ENCODE results near the gene TMA7. TPM values are rescaled to one million over a fixed set of nuclear protein-coding genes. Genes with fewer than 3 reads are reported as not detected.

TMA7 gene
- total and polyA plus RNA-seq, 2 donors (not counting 3 experiments of a cell fraction or from before 2014, with no cell fraction given), result 137 to 306 TPM

DNA sequence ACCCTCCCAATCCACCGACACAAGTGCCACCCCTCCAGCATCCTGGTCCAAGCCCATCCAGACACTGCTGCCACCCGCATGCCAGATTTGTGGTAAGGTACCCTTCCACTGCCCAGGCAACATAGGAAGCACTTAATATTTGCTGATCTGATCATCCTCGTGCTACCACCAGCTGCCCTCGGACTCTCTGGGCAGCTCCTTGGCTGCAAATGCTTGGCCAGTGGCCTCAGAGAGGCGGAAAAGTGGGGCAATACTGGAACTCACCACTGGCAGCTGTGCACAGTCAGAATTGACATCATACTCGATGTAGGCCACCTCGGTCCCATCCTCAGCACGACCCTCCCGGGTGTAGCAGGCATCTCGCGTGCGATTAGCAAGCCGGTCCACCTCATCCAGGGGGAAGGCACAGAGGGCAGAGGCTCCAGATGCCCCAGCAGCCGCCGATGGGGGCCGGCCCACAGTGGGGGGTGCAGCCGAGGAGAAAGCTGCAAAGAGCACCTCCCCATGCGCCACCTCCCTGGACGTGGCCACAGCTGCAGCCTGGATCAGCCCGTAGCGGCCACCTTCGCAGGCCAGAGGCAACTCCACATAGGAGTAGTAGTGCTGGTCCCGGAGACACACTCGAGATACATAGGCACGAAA is 16.7 kb upstream of the TMA7 start:
- Histone ChIP-seq H3K4me2 (ENCODE audit: insufficient read depth, low read length) (no peak overlapping the region), H3K79me2 (ENCODE audit: control insufficient read depth, insufficient read depth, low read length) (no peaks in the 10 kb centered on the region), H3K9me1 (replicated peaks; ENCODE audit: control insufficient read depth, extremely low read depth, insufficient read depth, low read length) (no peaks in the 10 kb centered on the region), H3K4me1 (ENCODE audit: control insufficient read depth, extremely low read depth, insufficient read depth, low read length) (peaks cover 4% of the 10 kb centered on the region), H3K4me3 (replicated peaks in 1 of 3; ENCODE audit: insufficient read depth in 1 of 3, low read depth in 1 of 3, low read length in 3 of 3) (no peak overlapping the region), H3K9ac (replicated peaks; ENCODE audit: extremely low read depth, insufficient read depth, low read length) (no peak overlapping the region), H3K27ac (ENCODE audit: insufficient read depth, low read depth, low read length) (no peak overlapping the region), H3K27me3 (ENCODE audit: control insufficient read depth in 2 of 2, insufficient read depth in 2 of 2, low read length in 2 of 2) (no peaks in the 10 kb centered on the region), H4K20me1 (replicated peaks; ENCODE audit: control insufficient read depth, extremely low read depth, insufficient read depth, low read length) (no peaks in the 10 kb centered on the region), H3K36me3 (ENCODE audit: control insufficient read depth in 2 of 2, extremely low read depth in 1 of 2, insufficient read depth in 2 of 2, low read length in 2 of 2) (peaks cover 0 to 5% of the 10 kb centered on the region in 2 experiments), H2AFZ (ENCODE audit: low read depth, low read length) (no peak overlapping the region), H3K9me3 (replicated peaks; ENCODE audit: control insufficient read depth, insufficient read depth, low read length) (no peaks in the 10 kb centered on the region)
- no peak for TF ChIP-seq JUN (IDR thresholded peaks at IDR 0.05; ENCODE audit: borderline replicate concordance, insufficient read depth, insufficient read length, low read depth)
- no peak for TF ChIP-seq EZH2 (IDR thresholded peaks at IDR 0.05; ENCODE audit: borderline replicate concordance, low read depth, low read length, severe bottlenecking)
- TF ChIP-seq, protein P1, sequence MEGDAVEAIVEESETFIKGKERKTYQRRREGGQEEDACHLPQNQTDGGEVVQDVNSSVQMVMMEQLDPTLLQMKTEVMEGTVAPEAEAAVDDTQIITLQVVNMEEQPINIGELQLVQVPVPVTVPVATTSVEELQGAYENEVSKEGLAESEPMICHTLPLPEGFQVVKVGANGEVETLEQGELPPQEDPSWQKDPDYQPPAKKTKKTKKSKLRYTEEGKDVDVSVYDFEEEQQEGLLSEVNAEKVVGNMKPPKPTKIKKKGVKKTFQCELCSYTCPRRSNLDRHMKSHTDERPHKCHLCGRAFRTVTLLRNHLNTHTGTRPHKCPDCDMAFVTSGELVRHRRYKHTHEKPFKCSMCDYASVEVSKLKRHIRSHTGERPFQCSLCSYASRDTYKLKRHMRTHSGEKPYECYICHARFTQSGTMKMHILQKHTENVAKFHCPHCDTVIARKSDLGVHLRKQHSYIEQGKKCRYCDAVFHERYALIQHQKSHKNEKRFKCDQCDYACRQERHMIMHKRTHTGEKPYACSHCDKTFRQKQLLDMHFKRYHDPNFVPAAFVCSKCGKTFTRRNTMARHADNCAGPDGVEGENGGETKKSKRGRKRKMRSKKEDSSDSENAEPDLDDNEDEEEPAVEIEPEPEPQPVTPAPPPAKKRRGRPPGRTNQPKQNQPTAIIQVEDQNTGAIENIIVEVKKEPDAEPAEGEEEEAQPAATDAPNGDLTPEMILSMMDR (IDR thresholded peaks at IDR 0.05; ENCODE audit: extremely low read depth in 1 of 2, insufficient read depth in 1 of 2, low read depth in 1 of 2, low read length in 2 of 2), result no peak
- TF ChIP-seq POLR2AphosphoS5 (IDR thresholded peaks at IDR 0.05; ENCODE audit: insufficient read depth, low read depth, low read length), result no peak
- no peak for TF ChIP-seq POLR2A (IDR thresholded peaks at IDR 0.05; ENCODE audit: low read depth, low read length)
- TF ChIP-seq, protein P2, sequence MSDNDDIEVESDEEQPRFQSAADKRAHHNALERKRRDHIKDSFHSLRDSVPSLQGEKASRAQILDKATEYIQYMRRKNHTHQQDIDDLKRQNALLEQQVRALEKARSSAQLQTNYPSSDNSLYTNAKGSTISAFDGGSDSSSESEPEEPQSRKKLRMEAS (IDR thresholded peaks at IDR 0.05; ENCODE audit: insufficient read depth, insufficient read length), result no peak
- no peak for TF ChIP-seq MYC (IDR thresholded peaks at IDR 0.05; ENCODE audit: low read depth, low read length)
- no peak for TF ChIP-seq FOS (IDR thresholded peaks at IDR 0.05; ENCODE audit: borderline replicate concordance, insufficient read depth, low read length)
- TF ChIP-seq GATA2 (IDR thresholded peaks at IDR 0.05; ENCODE audit: insufficient read depth, insufficient read length, low read depth, low read length), result no peak
- CTCF ChIA-PET, result interaction anchor here (1.1 to 2.9 kb wide), 6 partner anchors 11 to 23 kb away, joined by 3 to 39 read pairs (median 4); partner anchors contain the start of genes CCDC51 and TMA7
- BruUV-seq (replicated peaks), result no TSS peak
- intact Hi-C loops (cut with micrococcal nuclease) (no loop called here), dilution Hi-C loops (cut with MboI; ENCODE audit: extremely low pct_ligation_motif_present, low sequenced_read_pairs) (no loop called here)
- DNase-seq (ENCODE audit: low read depth, low spot score) (no peak), FAIRE-seq (no peak)
- POLR2A ChIA-PET, result interaction anchor here (0.5 kb wide), 1 partner anchor 218 kb away, joined by 5 read pairs; no protein-coding TSS in a partner anchor

Measured in endothelial cell of umbilical vein (primary cell).